Endothelial cell of umbilical vein (primary cell): Measurements from ENCODE around the gene DERL3. TPM values are rescaled to one million over a fixed set of nuclear protein-coding genes. Genes with fewer than 3 reads are reported as not detected.

Experiments
- BruUV-seq: library from RNA; stranded (reverse); fragments of 400-500 nt; replicated peaks from 2 replicates; lab custom pipeline; 2021; lab: Mats Ljungman, UMichigan
- CTCF ChIA-PET: fragments of 300-600, 350-600 bp; sonication (Branson Sonifier 250); formaldehyde crosslinking; loops from one replicate; lab custom pipeline; 2021; ENCODE audit warnings: antibody characterized with exemption, inconsistent platforms; lab: Charles Lee
- POLR2A ChIA-PET: fragments of 300-600, 350-600 bp; sonication (Branson Sonifier 250); formaldehyde crosslinking; loops from one replicate; lab custom pipeline; 2021; ENCODE audit warnings: antibody characterized with exemption, inconsistent platforms; lab: Charles Lee
- DNase-seq: peaks from one replicate; pipeline ENCODE4 v3.0.0-alpha.2; 2011; ENCODE audit warnings: low read depth, low spot score
- FAIRE-seq: peaks from 2 replicates; lab custom pipeline; 2011; peaks lifted over from hg19 to GRCh38; lab: Jason Lieb, UNC
- H2AFZ ChIP-seq: 2 replicates; pipeline ENCODE4 v1.6.0; 2012; ENCODE audit warnings: low read depth, low read length, control low read depth, inconsistent platforms
- H3K27ac ChIP-seq: 2 replicates; pipeline ENCODE4 v1.5.1; 2011; ENCODE audit warnings: low read depth, mild to moderate bottlenecking, control low read depth, low read length, moderate library complexity; ENCODE audit not compliant: insufficient read depth
- H3K27me3 ChIP-seq, 2 experiments: 2 replicates each; pipeline versions ENCODE4 v1.6.0 to v1.6.1; 2011; ENCODE audit warnings: low read length in 2 of 2, mixed read lengths in 1 of 2; ENCODE audit not compliant: control insufficient read depth in 2 of 2, insufficient read depth in 2 of 2
- H3K36me3 ChIP-seq, 2 experiments: 2 replicates in 1 of 2; 3 replicates in 1 of 2; pipeline ENCODE4 v1.5.1; 2011; ENCODE audit warnings: low read length in 2 of 2, mild to moderate bottlenecking in 1 of 2, moderate library complexity in 1 of 2; ENCODE audit not compliant: control insufficient read depth in 2 of 2, insufficient read depth in 2 of 2; ENCODE audit errors: extremely low read depth in 1 of 2
- H3K4me1 ChIP-seq: 3 replicates; pipeline ENCODE4 v1.5.1; 2011; ENCODE audit warnings: mild to moderate bottlenecking, low read length; ENCODE audit not compliant: control insufficient read depth, insufficient read depth; ENCODE audit errors: extremely low read depth
- H3K4me2 ChIP-seq: 2 replicates; pipeline ENCODE4 v1.6.1; 2011; ENCODE audit warnings: low read length, control low read depth, mixed read lengths; ENCODE audit not compliant: insufficient read depth
- H3K4me3 ChIP-seq, 3 experiments: fragments of 200-600 bp in 1 of 3; sonication (generic), shearing (Covaris generic) in 1 of 3; replicated peaks in 1 of 3; 2 replicates each; pipeline ENCODE4 v1.5.1; 2011 to 2016; ENCODE audit warnings: control low read depth in 3 of 3, low read length in 3 of 3, mild to moderate bottlenecking in 2 of 3, inconsistent platforms in 1 of 3, low read depth in 1 of 3, moderate library complexity in 1 of 3; ENCODE audit not compliant: insufficient read depth in 1 of 3
- H3K79me2 ChIP-seq: 2 replicates; pipeline ENCODE4 v1.6.0; 2012; ENCODE audit warnings: low read length, inconsistent platforms; ENCODE audit not compliant: control insufficient read depth, insufficient read depth
- H3K9ac ChIP-seq: replicated peaks from 2 replicates; pipeline ENCODE3; 2011; ENCODE audit warnings: low read length, control low read depth; ENCODE audit not compliant: insufficient read depth; ENCODE audit errors: extremely low read depth
- H3K9me1 ChIP-seq: replicated peaks from 3 replicates; pipeline ENCODE4 v1.6.0; 2011; ENCODE audit warnings: mild to moderate bottlenecking, low read length; ENCODE audit not compliant: control insufficient read depth, insufficient read depth; ENCODE audit errors: extremely low read depth
- H3K9me3 ChIP-seq: replicated peaks from 2 replicates; pipeline ENCODE4 v1.5.1; 2012; ENCODE audit warnings: low read length, inconsistent platforms; ENCODE audit not compliant: control insufficient read depth, insufficient read depth
- H4K20me1 ChIP-seq: replicated peaks from 2 replicates; pipeline ENCODE3; 2011; ENCODE audit warnings: mild to moderate bottlenecking, low read length; ENCODE audit not compliant: control insufficient read depth, insufficient read depth; ENCODE audit errors: extremely low read depth
- EZH2 ChIP-seq: IDR thresholded peaks from 2 replicates; pipeline ENCODE4 v1.6.1; 2012; ENCODE audit warnings: borderline replicate concordance, low read depth, mild to moderate bottlenecking, moderate library complexity, low read length, inconsistent platforms; ENCODE audit not compliant: severe bottlenecking
- FOS ChIP-seq: IDR thresholded peaks from 2 replicates; pipeline ENCODE4 v1.6.1; 2011; ENCODE audit warnings: mild to moderate bottlenecking, low read length, moderate library complexity, borderline replicate concordance; ENCODE audit not compliant: insufficient read depth
- GATA2 ChIP-seq: IDR thresholded peaks from 2 replicates; pipeline ENCODE4 v1.7.0; 2011; ENCODE audit warnings: low read depth, mild to moderate bottlenecking, moderate library complexity, mixed read lengths, low read length; ENCODE audit not compliant: insufficient read length, insufficient read depth
- JUN ChIP-seq: IDR thresholded peaks from 2 replicates; pipeline ENCODE4 v1.6.1; 2011; ENCODE audit warnings: borderline replicate concordance, low read depth; ENCODE audit not compliant: insufficient read length, insufficient read depth
- MAX ChIP-seq: IDR thresholded peaks from 2 replicates; pipeline ENCODE4 v1.6.1; 2011; ENCODE audit not compliant: insufficient read depth, insufficient read length
- MYC ChIP-seq: IDR thresholded peaks from one replicate; pipeline ENCODE4 v1.6.1; 2011; ENCODE audit warnings: mild to moderate bottlenecking, low read depth, low read length
- POLR2A ChIP-seq: IDR thresholded peaks from 2 replicates; pipeline ENCODE4 v1.6.1; 2012; ENCODE audit warnings: low read depth, mild to moderate bottlenecking, control low read depth, low read length
- POLR2AphosphoS5 ChIP-seq: IDR thresholded peaks from 2 replicates; pipeline ENCODE4 v1.6.1; 2012; ENCODE audit warnings: low read depth, mild to moderate bottlenecking, control low read depth, low read length, moderate library complexity; ENCODE audit not compliant: insufficient read depth
- dilution Hi-C: fragments of 300-500 bp; cut with MboI; formaldehyde crosslinking; loops from one replicate; pipeline ENCODE4 v1.15.0; 2019; ENCODE audit warnings: low sequenced_read_pairs; ENCODE audit not compliant: extremely low pct_ligation_motif_present
- intact Hi-C: fragments of 100-400 bp; cut with micrococcal nuclease; formaldehyde crosslinking; loops from one replicate; pipeline ENCODE4 v1.10.0; 2022
- polyA plus RNA-seq, 4 experiments: library from polyadenylated mRNA; depleted of rRNA in 3 of 4; stranded (reverse) in 3 of 4; unstranded in 1 of 4; fragments of >200 nt; gene quantifications; 2 replicates each; pipeline versions ENCODE4 v1.2.1 to v1.2.3, GENCODE V29; 2011 to 2012; ENCODE audit warnings: missing spikeins in 1 of 4
- total RNA-seq: library from RNA; stranded (reverse); gene quantifications from 2 replicates; pipeline ENCODE4 v1.2.3, GENCODE V29; 2021
- TF ChIP-seq, protein P1 (sequence below), 2 donors: IDR thresholded peaks; 1 replicate in 1 of 2; 2 replicates in 1 of 2; pipeline ENCODE4 v1.5.1; 2011; ENCODE audit warnings: low read length in 2 of 2, mild to moderate bottlenecking in 2 of 2, moderate library complexity in 2 of 2, control low read depth in 1 of 2, inconsistent platforms in 1 of 2, low read depth in 1 of 2; ENCODE audit not compliant: insufficient read depth in 1 of 2; ENCODE audit errors: extremely low read depth in 1 of 2

The DERL3 gene
- total and polyA plus RNA-seq, 2 donors (not counting 3 experiments of a cell fraction or from before 2014, with no cell fraction given), result 3.4 to 3.8 TPM

GRCh38 chr22:23834406-23834792 is 4.4 kb downstream of the DERL3 start:
- CTCF ChIA-PET, result interaction anchor here (1.0 to 2.1 kb wide), 3 partner anchors 10 to 63 kb away, joined by 3 to 14 read pairs (median 5); no protein-coding TSS in a partner anchor
- H3K36me3 ChIP-seq, result peaks cover 12 to 38% of the 10 kb centered on the region in 2 experiments

More at GRCh38 chr22:23834406-23834792, 4.4 kb downstream of the DERL3 start:
- POLR2A ChIA-PET, result no interaction called here
- Histone ChIP-seq H2AFZ (no peak overlapping the region), H3K4me2 (no peak overlapping the region), H3K79me2 (no peaks in the 10 kb centered on the region), H3K9me1 (no peaks in the 10 kb centered on the region), H3K27me3 (no peaks in the 10 kb centered on the region), H3K9me3 (no peaks in the 10 kb centered on the region), H3K4me1 (peaks cover 2% of the 10 kb centered on the region), H3K4me3 (no peak overlapping the region), H3K9ac (no peak overlapping the region), H4K20me1 (no peaks in the 10 kb centered on the region), H3K27ac (no peak overlapping the region)
- no TSS peak for BruUV-seq
- dilution Hi-C loops (no loop called here), intact Hi-C loops (no loop called here)
- TF ChIP-seq EZH2 (no peak), POLR2A (no peak), MAX (no peak), MYC (no peak), JUN (no peak), POLR2AphosphoS5 (no peak), GATA2 (no peak), FOS (no peak)
- TF ChIP-seq, protein P1, sequence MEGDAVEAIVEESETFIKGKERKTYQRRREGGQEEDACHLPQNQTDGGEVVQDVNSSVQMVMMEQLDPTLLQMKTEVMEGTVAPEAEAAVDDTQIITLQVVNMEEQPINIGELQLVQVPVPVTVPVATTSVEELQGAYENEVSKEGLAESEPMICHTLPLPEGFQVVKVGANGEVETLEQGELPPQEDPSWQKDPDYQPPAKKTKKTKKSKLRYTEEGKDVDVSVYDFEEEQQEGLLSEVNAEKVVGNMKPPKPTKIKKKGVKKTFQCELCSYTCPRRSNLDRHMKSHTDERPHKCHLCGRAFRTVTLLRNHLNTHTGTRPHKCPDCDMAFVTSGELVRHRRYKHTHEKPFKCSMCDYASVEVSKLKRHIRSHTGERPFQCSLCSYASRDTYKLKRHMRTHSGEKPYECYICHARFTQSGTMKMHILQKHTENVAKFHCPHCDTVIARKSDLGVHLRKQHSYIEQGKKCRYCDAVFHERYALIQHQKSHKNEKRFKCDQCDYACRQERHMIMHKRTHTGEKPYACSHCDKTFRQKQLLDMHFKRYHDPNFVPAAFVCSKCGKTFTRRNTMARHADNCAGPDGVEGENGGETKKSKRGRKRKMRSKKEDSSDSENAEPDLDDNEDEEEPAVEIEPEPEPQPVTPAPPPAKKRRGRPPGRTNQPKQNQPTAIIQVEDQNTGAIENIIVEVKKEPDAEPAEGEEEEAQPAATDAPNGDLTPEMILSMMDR (IDR thresholded peaks at IDR 0.05; ENCODE audit: extremely low read depth in 1 of 2, insufficient read depth in 1 of 2, low read depth in 1 of 2, low read length in 2 of 2), result no peak
- no peak for FAIRE-seq
- no peak for DNase-seq
